GM18520 (cell line): ENCODE data around the gene SLC25A6.
"Not testable (repeated sequence)": the region's sequence is repeated elsewhere in the genome, so short reads cannot be mapped to it uniquely, and the experiment has no call there.

Experiments
- ATAC-seq: cut with Tn5 transposase; IDR thresholded peaks from one replicate; pipeline ENCODE4 v1.9.1; 2021; ENCODE audit not compliant: unreplicated experiment

SLC25A6 gene

GRCh38 chrX:1355131-1356046 is 36.5 kb downstream of the SLC25A6 start:
- ATAC-seq = no peak

DNA sequence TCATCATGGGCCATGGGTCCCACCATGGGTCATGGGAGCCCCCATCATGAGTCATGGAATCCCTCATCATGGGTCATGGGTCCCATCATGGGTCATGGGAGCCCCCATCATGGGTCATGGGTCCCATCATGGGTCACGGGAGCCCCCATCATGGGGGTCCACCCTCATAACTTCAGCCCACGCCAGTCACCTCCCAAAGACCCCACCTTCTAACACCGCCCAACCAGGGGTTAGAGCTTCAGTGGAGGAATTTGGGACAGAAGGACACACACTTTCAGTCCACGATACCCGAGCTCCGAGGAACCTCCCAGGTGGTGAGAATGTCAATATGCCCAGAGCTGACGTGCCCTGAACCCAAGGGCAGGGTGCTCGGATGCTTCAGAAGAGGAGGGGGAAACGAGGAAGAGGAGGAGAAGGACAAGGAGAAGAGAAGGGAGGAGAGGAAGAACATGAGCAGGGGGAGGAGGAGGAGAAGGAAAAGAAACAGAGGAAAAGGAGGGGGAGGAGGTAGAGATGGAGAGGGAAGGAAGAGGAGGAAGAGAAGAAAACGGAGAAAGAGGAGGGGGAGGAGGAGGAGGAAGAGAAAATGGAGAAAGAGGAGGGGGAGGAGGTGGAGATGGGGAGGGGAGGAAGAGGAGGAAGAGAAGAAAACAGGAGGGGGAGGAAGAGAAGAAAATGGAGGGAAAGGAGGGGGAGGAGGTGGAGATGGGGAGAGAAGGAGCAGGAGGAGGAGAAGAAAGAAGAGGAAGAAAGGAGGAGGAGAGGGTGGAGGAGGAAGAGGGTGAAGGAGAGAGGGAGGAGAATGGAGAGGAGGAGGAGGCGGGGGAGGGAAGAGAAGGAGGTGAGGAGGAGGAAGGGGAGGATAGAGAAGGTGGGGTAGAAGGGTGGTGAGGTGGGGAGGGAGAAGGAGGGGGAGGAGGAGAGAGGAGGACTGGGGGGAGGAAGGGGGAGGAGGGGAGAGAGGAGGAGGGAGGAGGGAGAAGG is 37.6 kb downstream of the SLC25A6 start:
- ATAC-seq = no peak

GRCh38 chrX:1351981-1352714 is 39.8 kb downstream of the SLC25A6 start:
- ATAC-seq = no peak

DNA sequence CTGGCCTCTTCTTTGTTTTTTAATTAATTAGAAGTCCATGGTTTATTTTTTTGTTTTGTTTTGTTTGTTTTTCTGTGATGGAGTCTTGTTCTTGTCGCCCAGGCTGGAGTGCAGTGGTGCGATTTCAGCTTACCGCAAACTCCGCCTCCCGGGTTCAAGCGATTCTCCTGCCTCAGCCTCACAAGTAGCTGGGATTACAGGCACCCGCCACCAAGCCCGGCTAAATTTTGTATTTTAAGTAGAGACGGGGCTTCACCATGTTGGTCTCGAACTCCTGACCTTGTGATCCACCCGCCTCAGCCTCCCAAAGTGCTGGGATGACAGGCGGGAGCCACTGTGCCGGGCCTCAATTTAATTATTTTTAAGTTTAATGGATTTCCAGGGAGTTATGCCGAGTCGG is 42.3 kb downstream of the SLC25A6 start:
- ATAC-seq = not testable (repeated sequence)

- no peak for ATAC-seq
These were observed 50.2 kb downstream of the SLC25A6 start for GRCh38 chrX:1341545-1342184.

- no peak for ATAC-seq
These were observed 54.7 kb downstream of the SLC25A6 start for GRCh38 chrX:1336948-1337779.

DNA sequence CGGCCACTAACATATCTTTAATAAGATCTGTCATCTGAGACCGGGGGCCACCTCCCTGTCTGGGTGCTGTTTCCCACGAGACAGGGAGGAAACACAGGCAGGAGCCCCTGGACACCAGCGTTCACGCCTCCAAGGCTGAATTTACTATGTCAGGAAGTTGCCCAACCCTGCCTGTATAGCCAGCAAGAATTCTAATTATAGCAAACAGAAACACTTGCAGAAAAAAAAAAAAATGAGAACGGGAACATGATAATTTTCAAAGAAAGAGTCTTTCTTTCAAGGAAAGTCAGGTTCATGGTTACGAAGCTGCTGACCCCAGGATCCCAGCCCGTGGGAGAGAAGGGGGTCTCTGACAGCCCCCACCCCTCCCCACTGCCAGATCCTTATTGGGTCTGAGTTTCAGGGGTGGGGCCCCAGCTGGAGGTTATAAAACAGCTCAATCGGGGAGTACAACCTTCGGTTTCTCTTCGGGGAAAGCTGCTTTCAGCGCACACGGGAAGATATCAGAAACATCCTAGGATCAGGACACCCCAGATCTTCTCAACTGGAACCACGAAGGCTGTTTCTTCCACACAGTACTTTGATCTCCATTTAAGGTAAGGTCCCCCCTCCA is 55.5 kb downstream of the SLC25A6 start, which contains the start of gene IL3RA:
Gene IL3RA, plus strand, starts transcription at position 455 of the 613 bp plus-strand sequence. CDS start 4,981 bp downstream, outside the sequence.
- ATAC-seq = no peak
